GM10266 (cell line): ENCODE measurements around the gene AHSP.
"Not testable (repeated sequence)": the region's sequence is repeated elsewhere in the genome, so short reads cannot be mapped to it uniquely, and the experiment has no call there.

Experiments used
- DNase-seq: peaks from one replicate; pipeline ENCODE4 v3.0.0; 2012; ENCODE audit errors: extremely low spot score
- TF ChIP-seq, protein P1 (sequence below): IDR thresholded peaks from 2 replicates; pipeline ENCODE4 v1.5.1; 2012; ENCODE audit warnings: mild to moderate bottlenecking, low read depth; ENCODE audit not compliant: control insufficient read depth, insufficient read depth; ENCODE audit errors: missing control alignments

The AHSP gene

DNA sequence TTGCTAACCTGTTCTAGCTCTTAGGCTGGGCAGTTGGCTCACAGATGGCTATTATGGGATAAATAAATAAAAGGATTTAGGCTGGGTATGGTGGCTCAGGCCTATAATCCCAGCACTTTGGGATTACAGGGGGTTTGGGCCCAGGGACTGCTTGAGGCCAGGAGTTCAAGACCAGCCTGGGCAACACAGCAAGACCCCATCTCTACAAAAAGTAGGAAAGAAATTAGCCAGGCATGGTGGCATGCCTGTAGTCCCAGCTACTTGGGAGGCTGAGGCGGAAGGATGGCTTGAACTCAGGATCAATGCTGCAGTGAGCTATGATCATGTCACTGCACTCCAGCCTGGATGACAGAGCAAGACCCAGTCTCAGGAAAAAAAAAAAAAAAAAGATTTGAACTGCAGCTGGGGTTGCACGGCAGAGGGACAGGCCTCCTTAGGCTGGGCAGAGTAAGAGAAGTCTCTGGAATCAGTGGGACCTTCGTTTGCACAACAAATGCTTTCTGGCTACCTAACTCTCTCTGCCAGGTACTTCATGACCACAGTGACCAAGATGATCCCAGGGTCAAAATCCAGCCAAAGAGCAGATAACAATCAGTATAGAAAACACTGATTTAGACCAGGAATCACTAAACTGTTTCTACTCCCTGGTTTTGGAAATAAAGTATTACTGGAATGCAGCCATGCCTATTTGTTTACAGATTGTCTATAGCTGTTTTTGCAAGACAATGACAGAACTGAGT lies 26.3 kb upstream of the AHSP start:
- no peak for DNase-seq
- TF ChIP-seq, protein P1, sequence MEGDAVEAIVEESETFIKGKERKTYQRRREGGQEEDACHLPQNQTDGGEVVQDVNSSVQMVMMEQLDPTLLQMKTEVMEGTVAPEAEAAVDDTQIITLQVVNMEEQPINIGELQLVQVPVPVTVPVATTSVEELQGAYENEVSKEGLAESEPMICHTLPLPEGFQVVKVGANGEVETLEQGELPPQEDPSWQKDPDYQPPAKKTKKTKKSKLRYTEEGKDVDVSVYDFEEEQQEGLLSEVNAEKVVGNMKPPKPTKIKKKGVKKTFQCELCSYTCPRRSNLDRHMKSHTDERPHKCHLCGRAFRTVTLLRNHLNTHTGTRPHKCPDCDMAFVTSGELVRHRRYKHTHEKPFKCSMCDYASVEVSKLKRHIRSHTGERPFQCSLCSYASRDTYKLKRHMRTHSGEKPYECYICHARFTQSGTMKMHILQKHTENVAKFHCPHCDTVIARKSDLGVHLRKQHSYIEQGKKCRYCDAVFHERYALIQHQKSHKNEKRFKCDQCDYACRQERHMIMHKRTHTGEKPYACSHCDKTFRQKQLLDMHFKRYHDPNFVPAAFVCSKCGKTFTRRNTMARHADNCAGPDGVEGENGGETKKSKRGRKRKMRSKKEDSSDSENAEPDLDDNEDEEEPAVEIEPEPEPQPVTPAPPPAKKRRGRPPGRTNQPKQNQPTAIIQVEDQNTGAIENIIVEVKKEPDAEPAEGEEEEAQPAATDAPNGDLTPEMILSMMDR: no peak

DNA sequence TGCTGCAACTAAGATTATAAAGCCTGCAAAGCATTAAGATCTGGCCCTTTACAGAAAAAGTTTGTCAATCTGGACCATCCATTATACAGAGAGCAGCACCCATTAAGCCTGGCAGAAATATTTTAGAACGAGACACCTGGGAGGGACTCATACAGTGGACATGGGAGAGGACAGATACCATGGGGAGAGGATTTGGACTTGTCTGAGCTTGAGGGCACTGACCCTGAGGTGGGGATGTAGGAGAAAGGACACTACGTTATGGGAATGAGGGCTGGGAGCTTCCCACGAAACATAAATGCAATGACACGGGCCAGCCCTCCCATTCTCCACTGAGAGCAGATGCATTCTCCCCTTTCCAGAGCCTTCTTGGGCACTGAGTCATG lies 25.7 kb upstream of the AHSP start:
- DNase-seq: no peak
- TF ChIP-seq, protein P1: no peak

DNA sequence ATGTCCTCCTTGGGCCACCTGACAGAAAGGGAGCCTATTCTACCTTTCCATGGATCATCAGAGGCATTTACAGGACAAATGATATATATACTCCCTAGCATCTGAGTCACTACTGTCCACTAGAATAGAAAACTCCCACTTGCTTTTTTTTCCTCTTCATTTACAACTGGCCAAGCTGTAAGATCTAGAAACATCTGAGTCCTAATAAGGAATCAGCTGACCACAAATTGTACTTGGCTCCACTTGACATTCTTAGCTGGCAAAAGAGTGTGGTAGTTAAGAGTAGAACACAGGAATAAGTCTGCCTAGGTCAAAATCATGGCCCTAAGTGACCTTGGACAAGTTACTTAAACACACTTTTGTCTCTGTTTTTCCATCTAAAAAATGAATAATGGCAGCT lies 24.7 kb upstream of the AHSP start:
- no peak for DNase-seq
- TF ChIP-seq, protein P1: no peak

DNA sequence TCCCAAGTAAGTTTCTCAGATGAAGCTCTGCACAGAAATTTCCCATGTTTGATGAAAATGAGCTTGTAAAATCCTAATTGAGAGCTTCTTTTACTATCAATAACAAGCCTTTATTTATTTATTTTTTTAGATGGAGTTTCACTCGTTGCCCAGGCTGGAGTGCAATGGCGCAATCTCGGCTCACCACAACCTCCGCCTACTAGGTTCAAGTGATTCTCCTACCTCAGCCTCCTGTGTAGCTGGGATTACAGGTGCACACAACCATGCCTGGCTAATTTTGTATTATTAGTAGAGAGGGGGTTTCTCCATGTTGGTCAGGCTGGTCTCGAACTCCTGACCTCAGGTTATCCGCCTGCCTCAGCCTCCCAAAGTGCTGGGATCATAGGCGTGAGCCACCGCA lies 24.1 kb upstream of the AHSP start:
- not testable (repeated sequence) for DNase-seq

DNA sequence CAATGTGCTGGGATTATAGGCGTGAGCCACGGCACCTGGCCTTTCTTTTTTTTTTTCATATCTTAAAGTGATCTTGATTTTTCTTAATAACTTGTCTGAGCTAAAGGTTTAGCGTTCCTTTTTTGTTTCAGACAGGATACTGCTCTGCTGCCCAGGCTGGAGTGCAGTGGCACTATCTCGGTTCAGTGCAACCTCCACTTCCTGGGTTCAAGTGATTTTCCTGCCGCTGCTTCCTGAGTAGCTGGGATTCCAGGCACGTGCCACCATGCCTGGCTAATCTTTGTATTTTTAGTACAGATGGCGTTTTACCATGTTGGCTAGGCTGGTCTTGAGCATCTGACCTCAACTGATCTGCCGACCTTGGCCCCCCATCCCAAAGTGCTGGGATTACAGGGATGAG lies 23.5 kb upstream of the AHSP start:
- DNase-seq: no peak
- TF ChIP-seq, protein P1: no peak

DNA sequence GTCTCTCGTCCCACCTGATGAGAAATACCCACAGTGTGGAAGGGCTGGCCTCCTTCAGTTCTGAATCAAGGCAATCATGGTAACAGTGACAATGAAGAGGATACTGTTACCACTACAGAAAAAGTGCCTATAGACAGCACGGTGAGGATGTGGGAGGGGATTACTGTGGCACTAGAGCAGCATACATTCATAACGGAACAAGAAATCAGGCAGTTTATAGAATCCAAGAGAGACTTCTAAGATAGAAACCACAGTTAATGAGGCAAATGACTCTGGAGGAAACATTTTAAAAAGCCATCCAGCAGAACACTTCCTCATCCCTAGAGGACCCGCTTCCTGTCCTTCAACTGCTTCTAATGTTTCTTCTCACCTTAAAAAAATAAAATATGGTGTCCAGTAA lies 22.2 kb upstream of the AHSP start:
- TF ChIP-seq, protein P1: no peak

DNA sequence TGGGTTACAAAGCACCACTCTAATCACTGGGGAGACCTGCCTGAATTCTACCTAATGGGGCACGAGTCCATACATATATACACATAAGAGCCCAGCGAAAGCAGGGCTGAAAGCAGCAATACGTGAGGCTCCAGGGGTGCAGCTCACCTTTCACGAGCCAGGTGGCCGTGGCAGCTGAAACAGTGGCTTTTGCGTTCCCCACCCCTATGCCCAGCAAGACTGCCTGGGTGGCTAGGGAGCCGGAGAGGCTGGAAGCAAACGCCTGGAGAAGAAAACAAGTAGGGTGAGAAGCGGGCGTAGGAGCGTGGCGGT lies 20.1 kb upstream of the AHSP start:
- no peak for DNase-seq
- TF ChIP-seq, protein P1: no peak

More for the DNA sequence above, 22.2 kb upstream of the AHSP start:
- no peak for DNase-seq

DNA sequence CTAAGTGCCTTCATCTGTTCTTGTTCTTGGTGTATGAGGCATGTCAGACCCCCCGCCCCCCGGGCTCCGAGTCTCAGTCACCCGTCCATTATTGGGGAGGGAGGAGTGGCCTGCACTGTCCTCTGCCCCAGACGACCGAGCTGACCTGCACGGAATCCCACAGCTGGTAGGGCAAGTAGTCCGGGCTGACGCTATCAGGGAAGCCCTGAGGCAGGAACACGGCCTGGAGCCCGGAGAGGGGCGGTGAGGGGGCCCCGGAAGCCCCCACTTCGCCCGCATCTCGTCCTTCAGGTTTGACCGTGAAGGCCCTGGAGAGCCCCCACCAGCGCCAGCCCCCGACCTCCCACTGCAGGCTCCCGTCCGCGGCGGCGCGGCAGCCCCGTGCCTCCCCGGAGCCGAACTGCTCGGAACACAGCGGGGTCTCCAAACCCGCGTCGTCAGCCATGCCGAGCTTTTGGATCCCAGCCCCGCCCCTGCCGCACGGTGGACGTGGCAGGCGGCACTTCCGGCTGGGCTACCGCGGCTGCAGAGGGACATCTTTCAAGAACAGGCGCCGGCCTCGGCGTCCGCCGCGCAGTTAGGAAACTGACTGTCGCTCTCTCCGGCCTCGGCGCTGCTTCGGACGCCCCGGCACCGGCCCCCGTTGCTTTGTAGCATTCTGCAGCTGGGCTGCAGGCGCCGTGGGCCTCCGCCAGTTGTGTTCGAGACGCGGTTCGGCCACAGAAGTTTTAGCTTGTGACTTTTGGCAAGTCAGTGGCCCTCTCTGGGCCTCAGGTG lies 19.6 kb upstream of the AHSP start, which contains the start of gene RUSF1:
Gene RUSF1 (minus strand): TSS at position 463 of the 777 bp plus-strand sequence. CDS start 18 bp downstream, at position 445.
- peak; percentile 87 for DNase-seq
- TF ChIP-seq, protein P1: no peak
